ENCODE data around the gene FGFR4. TPM values are rescaled to one million over a fixed set of nuclear protein-coding genes. Genes with fewer than 3 reads are reported as not detected.
A peak's percentile ranks its signal among the peaks of the same experiment; 100 is the strongest.

FGFR4 gene
- total and polyA plus RNA-seq, 2 donors = 7.2 to 12.8 TPM

DNA sequence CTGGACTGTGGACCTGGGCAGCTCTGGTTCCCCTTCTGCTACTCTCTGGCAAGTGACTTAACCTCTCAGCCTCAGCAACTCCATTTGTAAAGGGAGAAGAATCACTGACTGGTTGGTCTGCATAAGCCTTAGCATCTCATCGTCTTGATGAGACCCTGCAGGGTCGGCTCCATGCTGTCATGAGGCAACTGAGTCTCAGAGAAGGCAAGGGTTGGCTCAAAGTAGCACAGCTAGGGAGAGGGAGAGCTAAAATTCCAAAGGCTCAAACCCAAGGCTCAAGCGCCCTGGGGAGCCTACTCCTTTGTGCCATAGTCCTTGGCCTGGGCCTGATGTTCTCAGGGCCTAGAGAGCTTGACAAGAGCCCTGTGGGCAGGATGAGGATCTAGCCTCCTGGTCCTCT is 4.5 kb downstream of the FGFR4 start:
- DNase-seq (ENCODE audit: extremely low spot score) = no peak
- Histone ChIP-seq H3K4me1 (ENCODE audit: insufficient read depth) (no peaks in the 10 kb centered on the region), H3K36me3 (ENCODE audit: insufficient read depth) (no peaks in the 10 kb centered on the region), H3K4me3 (ENCODE audit: low read depth, low read length) (no peak overlapping the region), H3K27ac (ENCODE audit: low read depth) (no peak overlapping the region)
- 86% methylated on average over 3 of the region's 3 CpGs for WGBS

DNA sequence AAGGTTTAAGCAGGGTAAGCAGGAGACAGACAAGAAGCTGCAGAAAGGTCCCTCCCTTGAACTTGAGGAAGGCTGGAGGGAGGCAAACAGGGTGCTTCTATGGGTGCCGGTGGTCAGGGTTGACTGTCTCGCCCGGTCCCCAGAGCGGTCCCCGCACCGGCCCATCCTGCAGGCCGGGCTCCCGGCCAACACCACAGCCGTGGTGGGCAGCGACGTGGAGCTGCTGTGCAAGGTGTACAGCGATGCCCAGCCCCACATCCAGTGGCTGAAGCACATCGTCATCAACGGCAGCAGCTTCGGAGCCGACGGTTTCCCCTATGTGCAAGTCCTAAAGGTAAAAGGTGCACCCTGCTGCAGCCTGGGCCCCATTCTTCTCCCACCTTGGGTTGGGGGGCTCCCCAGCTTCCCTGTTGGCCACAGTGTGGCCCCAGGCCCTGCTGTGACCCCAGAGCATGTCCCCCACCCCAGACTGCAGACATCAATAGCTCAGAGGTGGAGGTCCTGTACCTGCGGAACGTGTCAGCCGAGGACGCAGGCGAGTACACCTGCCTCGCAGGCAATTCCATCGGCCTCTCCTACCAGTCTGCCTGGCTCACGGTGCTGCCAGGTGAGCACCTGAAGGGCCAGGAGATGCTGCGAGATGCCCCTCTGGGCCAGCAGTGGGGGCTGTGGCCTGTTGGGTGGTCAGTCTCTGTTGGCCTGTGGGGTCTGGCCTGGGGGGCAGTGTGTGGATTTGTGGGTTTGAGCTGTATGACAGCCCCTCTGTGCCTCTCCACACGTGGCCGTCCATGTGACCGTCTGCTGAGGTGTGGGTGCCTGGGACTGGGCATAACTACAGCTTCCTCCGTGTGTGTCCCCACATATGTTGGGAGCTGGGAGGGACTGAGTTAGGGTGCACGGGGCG is 5.7 kb downstream of the FGFR4 start:
- no peak overlapping the region for H3K4me3 ChIP-seq (ENCODE audit: low read depth, low read length)
- H3K4me1 ChIP-seq (ENCODE audit: insufficient read depth) = no peaks in the 10 kb centered on the region
- no peak overlapping the region for H3K27ac ChIP-seq (ENCODE audit: low read depth)
- WGBS = 90% methylated on average over 32 of the region's 32 CpGs
- DNase-seq (ENCODE audit: extremely low spot score) = no peak
- no peaks in the 10 kb centered on the region for H3K36me3 ChIP-seq (ENCODE audit: insufficient read depth)

DNA sequence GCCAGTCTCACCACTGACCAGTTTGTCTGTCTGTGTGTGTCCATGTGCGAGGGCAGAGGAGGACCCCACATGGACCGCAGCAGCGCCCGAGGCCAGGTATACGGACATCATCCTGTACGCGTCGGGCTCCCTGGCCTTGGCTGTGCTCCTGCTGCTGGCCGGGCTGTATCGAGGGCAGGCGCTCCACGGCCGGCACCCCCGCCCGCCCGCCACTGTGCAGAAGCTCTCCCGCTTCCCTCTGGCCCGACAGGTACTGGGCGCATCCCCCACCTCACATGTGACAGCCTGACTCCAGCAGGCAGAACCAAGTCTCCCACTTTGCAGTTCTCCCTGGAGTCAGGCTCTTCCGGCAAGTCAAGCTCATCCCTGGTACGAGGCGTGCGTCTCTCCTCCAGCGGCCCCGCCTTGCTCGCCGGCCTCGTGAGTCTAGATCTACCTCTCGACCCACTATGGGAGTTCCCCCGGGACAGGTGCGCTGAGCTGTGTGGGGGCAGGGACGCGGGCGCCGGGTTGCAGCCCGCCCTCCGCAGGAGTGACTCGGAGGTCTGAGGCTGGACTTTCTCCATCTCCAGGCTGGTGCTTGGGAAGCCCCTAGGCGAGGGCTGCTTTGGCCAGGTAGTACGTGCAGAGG is 6.5 kb downstream of the FGFR4 start:
- DNase-seq (ENCODE audit: extremely low spot score) = no peak
- no peak overlapping the region for H3K4me3 ChIP-seq (ENCODE audit: low read depth, low read length)
- no peak overlapping the region for H3K27ac ChIP-seq (ENCODE audit: low read depth)
- H3K4me1 ChIP-seq (ENCODE audit: insufficient read depth) = no peaks in the 10 kb centered on the region
- no peaks in the 10 kb centered on the region for H3K36me3 ChIP-seq (ENCODE audit: insufficient read depth)
- 94% methylated on average over 40 of the region's 40 CpGs for WGBS

DNA sequence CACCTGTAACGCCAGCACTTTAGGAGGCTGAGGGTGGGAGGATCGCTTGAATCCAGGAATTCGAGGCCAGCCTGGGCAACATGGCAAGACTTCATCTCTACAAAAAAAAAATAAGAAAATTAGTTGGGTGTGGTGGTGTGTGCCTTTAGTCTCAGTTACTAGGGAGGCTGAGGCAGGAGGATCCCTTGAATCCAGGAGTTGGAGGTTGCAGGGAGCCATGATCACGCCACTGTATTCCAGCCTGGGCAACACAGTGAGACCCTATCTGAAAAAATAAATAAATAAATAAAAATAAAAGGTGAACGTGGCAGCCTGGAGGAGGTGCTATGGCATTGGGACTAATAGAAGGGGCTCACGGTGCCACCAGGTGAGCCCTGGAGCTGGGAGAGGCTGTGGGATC is 7.1 kb downstream of the FGFR4 start:
- no peak overlapping the region for H3K4me3 ChIP-seq (ENCODE audit: low read depth, low read length)
- WGBS = 96% methylated on average over 6 of the region's 6 CpGs
- no peaks in the 10 kb centered on the region for H3K36me3 ChIP-seq (ENCODE audit: insufficient read depth)
- no peak overlapping the region for H3K27ac ChIP-seq (ENCODE audit: low read depth)
- no peaks in the 10 kb centered on the region for H3K4me1 ChIP-seq (ENCODE audit: insufficient read depth)
- DNase-seq (ENCODE audit: extremely low spot score) = no peak

DNA sequence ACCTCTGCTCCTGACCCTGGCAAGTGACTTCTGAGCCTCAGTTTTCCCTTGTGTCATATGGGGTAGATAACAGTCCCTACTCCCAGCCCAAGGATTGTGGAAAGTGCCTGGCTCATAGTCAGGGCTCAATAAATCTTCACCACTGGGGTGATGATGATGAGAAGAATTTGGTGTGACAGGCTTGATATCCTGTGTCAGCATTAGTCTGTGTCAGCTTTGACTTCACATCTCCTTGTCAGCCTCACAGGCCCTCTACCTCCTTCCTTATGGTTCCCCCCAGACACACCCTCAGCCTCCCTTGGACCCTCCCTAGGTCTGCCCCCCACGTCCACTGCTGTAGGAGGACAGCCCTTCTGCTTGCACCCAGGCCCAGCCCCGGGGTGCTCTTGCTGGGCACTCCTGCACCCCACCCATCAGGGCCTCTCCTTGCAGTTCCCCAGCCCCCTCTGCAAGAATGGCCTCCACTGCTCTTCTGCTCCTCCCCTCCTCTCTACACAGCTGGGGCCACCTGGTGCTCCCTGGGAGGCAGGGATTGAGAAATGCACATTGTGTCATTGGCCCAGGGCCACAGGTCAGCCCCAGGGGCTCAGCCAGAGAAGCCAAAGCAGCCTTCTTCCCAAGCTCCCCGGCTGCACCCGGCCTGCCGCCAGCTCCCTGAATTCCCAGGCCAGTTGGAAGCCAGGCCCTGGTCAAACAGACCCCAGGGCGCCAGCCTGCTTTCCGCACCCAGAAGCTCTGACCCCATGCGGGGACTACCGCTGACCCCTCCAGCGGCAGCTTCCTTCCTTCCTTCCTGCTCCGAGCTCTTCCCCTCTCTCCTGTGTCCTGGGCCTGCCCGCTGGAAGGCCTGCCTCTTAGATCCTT is 7.7 kb downstream of the FGFR4 start:
- Histone ChIP-seq H3K27ac (ENCODE audit: low read depth) (peak overlapping the region; percentile 55), H3K4me3 (ENCODE audit: low read depth, low read length) (no peak overlapping the region), H3K4me1 (ENCODE audit: insufficient read depth) (no peaks in the 10 kb centered on the region), H3K36me3 (ENCODE audit: insufficient read depth) (no peaks in the 10 kb centered on the region)
- no peak for DNase-seq (ENCODE audit: extremely low spot score)
- 41% methylated on average over 12 of the region's 12 CpGs for WGBS

DNA sequence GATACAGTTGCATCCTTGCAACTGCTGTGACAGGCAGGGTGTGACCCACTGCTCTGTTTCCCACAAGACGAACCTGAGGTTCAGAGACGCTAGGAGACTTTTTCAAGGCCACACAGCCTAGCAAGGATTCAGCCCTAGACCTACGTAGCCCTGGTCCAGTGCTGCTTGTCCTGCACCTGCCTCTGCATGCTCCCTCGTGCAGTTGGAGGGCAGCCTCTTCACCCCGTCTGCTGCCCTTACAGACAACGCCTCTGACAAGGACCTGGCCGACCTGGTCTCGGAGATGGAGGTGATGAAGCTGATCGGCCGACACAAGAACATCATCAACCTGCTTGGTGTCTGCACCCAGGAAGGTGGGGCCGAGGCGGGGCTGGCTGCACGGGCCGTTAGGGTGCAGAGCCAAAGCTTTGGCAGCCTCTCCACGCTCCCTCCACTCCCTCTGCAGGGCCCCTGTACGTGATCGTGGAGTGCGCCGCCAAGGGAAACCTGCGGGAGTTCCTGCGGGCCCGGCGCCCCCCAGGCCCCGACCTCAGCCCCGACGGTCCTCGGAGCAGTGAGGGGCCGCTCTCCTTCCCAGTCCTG is 8.5 kb downstream of the FGFR4 start:
- WGBS = 74% methylated on average over 28 of the region's 28 CpGs
- DNase-seq (ENCODE audit: extremely low spot score) = no peak
- Histone ChIP-seq H3K4me1 (ENCODE audit: insufficient read depth) (no peaks in the 10 kb centered on the region), H3K4me3 (ENCODE audit: low read depth, low read length) (no peak overlapping the region), H3K27ac (ENCODE audit: low read depth) (no peak overlapping the region), H3K36me3 (ENCODE audit: insufficient read depth) (no peaks in the 10 kb centered on the region)

DNA sequence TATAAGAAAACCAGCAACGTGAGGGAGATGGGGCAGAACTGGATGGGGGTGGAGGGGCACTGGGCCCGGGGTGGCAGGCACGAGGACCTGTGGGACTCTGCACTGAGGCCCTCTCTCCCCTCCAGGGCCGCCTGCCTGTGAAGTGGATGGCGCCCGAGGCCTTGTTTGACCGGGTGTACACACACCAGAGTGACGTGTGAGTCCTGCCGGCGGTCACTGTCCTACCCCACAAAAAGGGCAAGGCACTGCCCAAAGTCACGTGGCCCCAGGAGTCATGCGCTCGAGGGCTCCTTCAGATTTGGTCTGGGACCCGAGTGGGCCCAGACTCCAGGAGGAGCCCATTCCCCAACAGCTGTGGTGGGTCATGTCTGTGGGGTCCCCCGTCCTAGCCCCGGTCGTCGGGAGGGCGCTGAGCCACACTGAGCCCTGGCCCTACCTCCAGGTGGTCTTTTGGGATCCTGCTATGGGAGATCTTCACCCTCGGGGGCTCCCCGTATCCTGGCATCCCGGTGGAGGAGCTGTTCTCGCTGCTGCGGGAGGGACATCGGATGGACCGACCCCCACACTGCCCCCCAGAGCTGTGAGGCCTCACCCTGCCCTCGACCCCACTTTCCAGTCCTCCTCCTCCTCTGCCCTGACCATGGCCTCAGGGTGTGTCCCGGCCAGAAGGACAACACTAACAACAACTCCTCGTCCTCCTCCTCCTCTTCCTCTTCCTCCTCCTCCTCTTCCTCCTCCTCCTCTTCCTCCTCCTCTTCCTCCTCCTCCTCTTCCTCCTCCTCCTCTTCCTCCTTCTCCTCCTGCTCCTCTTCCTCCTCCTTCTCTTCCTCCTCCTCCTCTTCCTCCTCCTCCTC is 9.7 kb downstream of the FGFR4 start:
- Histone ChIP-seq H3K36me3 (ENCODE audit: insufficient read depth) (no peaks in the 10 kb centered on the region), H3K4me1 (ENCODE audit: insufficient read depth) (no peaks in the 10 kb centered on the region), H3K27ac (ENCODE audit: low read depth) (no peak overlapping the region), H3K4me3 (ENCODE audit: low read depth, low read length) (no peak overlapping the region)
- 87% methylated on average over 29 of the region's 29 CpGs for whole genome bisulfite sequencing
- no peak for DNase-seq (ENCODE audit: extremely low spot score)

DNA sequence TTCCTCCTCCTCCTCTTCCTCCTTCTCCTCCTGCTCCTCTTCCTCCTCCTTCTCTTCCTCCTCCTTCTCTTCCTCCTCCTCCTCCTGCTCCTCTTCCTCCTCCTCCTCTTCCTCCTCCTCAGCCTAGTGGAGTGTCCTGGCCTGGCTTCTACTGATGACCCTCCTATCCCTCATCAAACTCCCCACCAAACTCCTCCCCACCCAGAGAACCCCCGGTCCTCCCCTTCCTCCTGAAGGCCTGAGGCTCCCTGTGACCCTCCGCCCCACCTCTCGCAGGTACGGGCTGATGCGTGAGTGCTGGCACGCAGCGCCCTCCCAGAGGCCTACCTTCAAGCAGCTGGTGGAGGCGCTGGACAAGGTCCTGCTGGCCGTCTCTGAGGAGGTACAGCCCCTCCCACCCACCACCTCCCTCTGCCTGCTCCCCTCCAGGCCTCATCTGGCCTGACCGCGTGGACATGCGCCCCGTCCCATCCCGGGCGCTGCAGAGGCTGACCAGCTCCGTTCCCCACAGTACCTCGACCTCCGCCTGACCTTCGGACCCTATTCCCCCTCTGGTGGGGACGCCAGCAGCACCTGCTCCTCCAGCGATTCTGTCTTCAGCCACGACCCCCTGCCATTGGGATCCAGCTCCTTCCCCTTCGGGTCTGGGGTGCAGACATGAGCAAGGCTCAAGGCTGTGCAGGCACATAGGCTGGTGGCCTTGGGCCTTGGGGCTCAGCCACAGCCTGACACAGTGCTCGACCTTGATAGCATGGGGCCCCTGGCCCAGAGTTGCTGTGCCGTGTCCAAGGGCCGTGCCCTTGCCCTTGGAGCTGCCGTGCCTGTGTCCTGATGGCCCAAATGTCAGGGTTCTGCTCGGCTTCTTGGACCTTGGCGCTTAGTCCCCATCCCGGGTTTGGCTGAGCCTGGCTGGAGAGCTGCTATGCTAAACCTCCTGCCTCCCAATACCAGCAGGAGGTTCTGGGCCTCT is 10.6 kb downstream of the FGFR4 start:
- 90% methylated on average over 30 of the region's 30 CpGs for WGBS
- no peak for DNase-seq (ENCODE audit: extremely low spot score)
- no peaks in the 10 kb centered on the region for H3K4me1 ChIP-seq (ENCODE audit: insufficient read depth)
- peak overlapping the region; percentile 14 for H3K27ac ChIP-seq (ENCODE audit: low read depth)
- H3K36me3 ChIP-seq (ENCODE audit: insufficient read depth) = no peaks in the 10 kb centered on the region
- no peak overlapping the region for H3K4me3 ChIP-seq (ENCODE audit: low read depth, low read length)

DNA sequence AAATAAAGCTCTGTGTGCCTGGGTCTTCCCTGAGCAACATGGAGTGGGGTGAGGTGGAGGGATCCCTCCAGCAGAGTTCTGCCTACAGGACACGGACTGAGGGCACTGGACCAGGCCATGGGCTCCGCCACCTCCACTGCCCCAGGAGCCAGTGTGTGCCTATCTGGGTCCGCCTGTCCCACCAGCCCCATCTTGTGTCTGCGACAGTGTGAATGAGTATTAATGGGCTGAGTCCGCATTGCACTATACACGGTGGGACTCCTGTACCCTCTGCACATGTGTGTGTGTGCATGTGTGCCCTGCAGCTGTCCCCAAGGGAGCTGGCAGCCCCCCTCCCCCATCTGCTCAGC is 11.4 kb downstream of the FGFR4 start:
- no peak overlapping the region for H3K4me3 ChIP-seq (ENCODE audit: low read depth, low read length)
- no peaks in the 10 kb centered on the region for H3K4me1 ChIP-seq (ENCODE audit: insufficient read depth)
- no peak for DNase-seq (ENCODE audit: extremely low spot score)
- H3K27ac ChIP-seq (ENCODE audit: low read depth) = peak overlapping the region; percentile 64
- 67% methylated on average over 6 of the region's 6 CpGs for WGBS
- H3K36me3 ChIP-seq (ENCODE audit: insufficient read depth) = no peaks in the 10 kb centered on the region

DNA sequence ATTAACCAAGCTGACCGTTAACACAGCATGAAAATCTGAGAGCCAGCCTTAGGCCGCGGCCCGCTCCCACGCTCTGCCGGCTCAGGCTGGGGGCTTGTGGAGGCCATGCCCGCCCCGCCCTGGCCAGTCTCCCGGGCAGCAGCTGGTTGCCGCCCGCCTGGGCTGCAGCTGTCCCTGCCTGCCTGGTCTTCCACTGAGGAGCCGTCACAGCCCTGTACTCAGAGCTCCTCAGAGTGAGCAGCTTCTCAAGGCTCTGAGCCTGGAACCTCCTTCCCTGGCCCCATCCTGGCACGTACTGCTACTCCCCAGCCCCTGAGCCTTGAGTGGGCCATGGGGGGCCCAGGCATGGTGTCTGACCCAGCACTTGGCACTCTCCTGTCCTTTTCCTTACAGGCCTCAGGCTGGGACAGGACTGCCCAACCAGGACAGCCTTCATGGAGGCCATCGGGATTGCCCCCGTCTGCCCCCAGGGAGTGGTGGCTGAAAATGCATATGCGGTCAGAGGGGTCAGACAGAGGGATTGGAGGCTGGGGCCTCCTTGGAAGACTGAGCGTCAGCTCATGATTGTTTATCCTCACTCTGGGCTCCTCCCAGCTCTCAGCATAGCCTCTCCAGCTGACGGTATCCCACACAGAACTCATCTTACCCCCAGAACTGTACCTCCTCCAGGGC is 11.9 kb downstream of the FGFR4 start:
- Histone ChIP-seq H3K4me1 (ENCODE audit: insufficient read depth) (no peaks in the 10 kb centered on the region), H3K27ac (ENCODE audit: low read depth) (peak overlapping the region; percentile 64), H3K4me3 (ENCODE audit: low read depth, low read length) (no peak overlapping the region), H3K36me3 (ENCODE audit: insufficient read depth) (no peaks in the 10 kb centered on the region)
- DNase-seq (ENCODE audit: extremely low spot score) = no peak
- 50% methylated on average over 18 of the region's 18 CpGs for WGBS

DNA sequence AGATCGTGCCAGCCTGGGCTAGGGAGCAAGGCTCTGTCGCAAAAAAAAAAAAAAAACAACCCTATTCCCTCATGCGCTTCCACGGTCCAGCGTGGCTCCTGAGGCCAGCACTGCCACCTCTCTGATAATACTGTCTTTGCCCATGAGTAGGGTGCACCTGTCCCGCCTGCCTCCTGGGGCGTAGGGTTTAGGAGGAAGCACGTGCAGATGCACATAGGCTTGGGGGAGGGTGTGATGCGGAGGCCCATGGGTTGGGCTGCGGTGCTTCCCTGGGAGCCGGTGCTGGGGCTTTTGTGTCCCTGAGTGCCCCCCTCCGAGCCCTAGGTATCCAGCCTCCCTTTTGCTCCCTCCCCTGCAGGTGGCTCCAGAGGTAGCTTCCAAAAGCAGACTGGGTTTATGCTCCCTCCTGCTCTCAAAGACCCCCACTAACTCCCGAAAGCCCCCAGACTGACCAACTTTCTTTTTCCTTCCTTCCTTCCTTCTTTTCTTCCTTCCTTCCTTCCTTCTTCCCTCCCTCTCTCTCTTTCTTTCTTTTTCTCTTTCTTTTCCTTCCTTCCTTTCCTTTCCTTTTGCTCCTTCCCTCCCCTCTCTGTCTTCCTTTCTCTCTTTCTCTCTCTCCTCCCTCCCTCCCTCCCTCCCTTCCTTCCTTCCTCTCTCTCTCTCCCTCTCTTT is 12.8 kb downstream of the FGFR4 start:
- 67% methylated on average over 13 of the region's 13 CpGs for WGBS
- no peak overlapping the region for H3K27ac ChIP-seq (ENCODE audit: low read depth)
- H3K4me3 ChIP-seq (ENCODE audit: low read depth, low read length) = no peak overlapping the region
- H3K36me3 ChIP-seq (ENCODE audit: insufficient read depth) = no peaks in the 10 kb centered on the region
- no peak for DNase-seq (ENCODE audit: extremely low spot score)
- H3K4me1 ChIP-seq (ENCODE audit: insufficient read depth) = no peaks in the 10 kb centered on the region

Measured in urinary bladder (tissue), 4 donors.